ENCODE measurements around the gene SEC61A2. TPM values are rescaled to one million over a fixed set of nuclear protein-coding genes. Genes with fewer than 3 reads are reported as not detected.

Gene SEC61A2
- total RNA-seq, 1 donor from 2014 or later: 18.3 TPM

Small RNA genes within 50 kb of the gene (microRNA-seq; reads per million reads assigned to microRNA genes)
- not detected for gene MIR548AK

Other genes with a start within 250 kb of the SEC61A2 start
- 29.4 TPM for gene UPF2, start 86.9 kb upstream of the SEC61A2 start, total RNA-seq
- gene DHTKD1, start 60.7 kb upstream of the SEC61A2 start, total RNA-seq: 25.3 TPM
- gene NUDT5, start 66.2 kb downstream of the SEC61A2 start, total RNA-seq: 36.2 TPM
- gene CDC123, start 66.5 kb downstream of the SEC61A2 start, total RNA-seq: 42.2 TPM
- gene CAMK1D, start 219.9 kb downstream of the SEC61A2 start, total RNA-seq: 27.1 TPM

Data from sciatic nerve (tissue), 1 donor.